ENCODE results near the gene HSD17B8.

HSD17B8 gene

DNA sequence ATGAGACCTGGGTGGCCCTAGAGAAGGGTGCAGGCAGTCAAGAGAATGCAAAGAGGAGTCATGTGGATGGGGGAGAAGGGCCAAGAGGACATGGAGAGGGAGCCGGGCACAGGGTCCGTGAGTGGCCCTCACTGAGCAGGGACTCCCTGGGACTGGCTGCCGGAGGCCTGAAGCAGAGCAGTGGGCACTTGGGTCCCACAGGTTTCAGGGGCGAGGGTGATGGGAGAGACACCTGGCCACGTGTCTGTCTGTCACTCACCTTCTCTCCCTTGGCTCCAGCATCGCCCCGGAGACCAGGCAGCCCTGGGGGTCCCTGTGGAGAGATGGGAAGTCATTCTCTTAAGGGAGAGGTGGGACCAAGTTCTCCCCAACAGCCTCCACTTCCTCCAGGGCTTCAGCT is 37.6 kb upstream of the HSD17B8 start:
- TF ChIP-seq CREB1 (IDR thresholded peaks at IDR 0.05; ENCODE audit: low read depth), result no peak
- TF ChIP-seq FOXM1 (IDR thresholded peaks at IDR 0.05; ENCODE audit: borderline replicate concordance, low read depth), result no peak

DNA sequence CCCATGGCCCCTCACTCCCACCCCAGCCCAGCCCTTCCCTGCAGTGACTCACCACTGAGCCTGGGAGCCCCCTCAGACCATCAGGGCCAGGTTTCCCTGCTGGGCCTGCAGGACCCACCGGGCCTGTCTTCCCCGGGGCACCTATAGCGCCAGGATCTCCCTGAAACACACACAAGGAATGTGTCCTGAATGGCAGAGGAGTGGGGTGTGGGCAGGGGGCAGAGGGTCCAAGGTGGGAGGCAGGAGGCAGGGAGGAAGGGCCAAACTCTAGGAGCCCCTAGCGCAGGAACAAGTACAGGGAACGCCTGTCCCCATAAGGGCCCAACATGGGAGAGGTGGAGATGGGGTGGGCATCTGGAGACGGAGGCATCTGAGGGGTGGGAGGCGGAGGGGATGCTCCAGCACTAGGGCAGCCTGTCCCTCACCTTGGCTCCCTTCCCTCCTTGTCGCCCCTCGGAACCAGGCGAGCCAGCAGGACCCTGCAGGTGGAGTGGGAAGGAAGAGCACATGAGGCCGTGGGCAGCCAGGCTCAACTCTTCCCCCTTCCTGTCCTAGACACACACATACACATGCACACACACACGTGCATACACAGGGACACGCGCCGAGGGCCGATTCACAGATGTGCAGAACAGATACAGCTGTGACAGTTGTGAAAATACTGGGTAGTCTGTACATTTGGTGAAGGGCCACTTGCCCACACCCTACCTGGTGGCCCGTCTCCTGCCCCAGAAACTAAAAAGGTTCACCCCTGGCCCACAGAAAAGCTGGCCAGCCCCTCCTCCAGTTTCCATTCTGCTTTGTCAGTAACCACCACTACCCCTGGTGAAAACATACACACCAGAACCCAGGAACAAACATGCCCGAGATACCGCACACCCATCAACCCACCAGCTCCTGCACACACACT is 36.8 kb upstream of the HSD17B8 start:
- TF ChIP-seq TEAD4 (IDR thresholded peaks at IDR 0.05) (no peak), EP300 (IDR thresholded peaks at IDR 0.05; ENCODE audit: borderline replicate concordance) (no peak), FOXM1 (IDR thresholded peaks at IDR 0.05; ENCODE audit: borderline replicate concordance, low read depth) (no peak), RAD21 (IDR thresholded peaks at IDR 0.05; ENCODE audit: low read depth) (no peak), TAF1 (IDR thresholded peaks at IDR 0.05; ENCODE audit: low read depth) (no peak), EGR1 (IDR thresholded peaks at IDR 0.05) (no peak), NFIC (IDR thresholded peaks at IDR 0.05) (no peak), ZBTB7A (IDR thresholded peaks at IDR 0.05; ENCODE audit: low read depth) (no peak), CEBPB (IDR thresholded peaks at IDR 0.05) (no peak), TCF12 (IDR thresholded peaks at IDR 0.05; ENCODE audit: low read depth) (no peak), CREB1 (IDR thresholded peaks at IDR 0.05; ENCODE audit: low read depth) (no peak), YY1 (IDR thresholded peaks at IDR 0.05; ENCODE audit: low read depth) (no peak)
- TF ChIP-seq, protein P1, sequence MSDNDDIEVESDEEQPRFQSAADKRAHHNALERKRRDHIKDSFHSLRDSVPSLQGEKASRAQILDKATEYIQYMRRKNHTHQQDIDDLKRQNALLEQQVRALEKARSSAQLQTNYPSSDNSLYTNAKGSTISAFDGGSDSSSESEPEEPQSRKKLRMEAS (IDR thresholded peaks at IDR 0.05), result no peak
- TF ChIP-seq, protein P2, sequence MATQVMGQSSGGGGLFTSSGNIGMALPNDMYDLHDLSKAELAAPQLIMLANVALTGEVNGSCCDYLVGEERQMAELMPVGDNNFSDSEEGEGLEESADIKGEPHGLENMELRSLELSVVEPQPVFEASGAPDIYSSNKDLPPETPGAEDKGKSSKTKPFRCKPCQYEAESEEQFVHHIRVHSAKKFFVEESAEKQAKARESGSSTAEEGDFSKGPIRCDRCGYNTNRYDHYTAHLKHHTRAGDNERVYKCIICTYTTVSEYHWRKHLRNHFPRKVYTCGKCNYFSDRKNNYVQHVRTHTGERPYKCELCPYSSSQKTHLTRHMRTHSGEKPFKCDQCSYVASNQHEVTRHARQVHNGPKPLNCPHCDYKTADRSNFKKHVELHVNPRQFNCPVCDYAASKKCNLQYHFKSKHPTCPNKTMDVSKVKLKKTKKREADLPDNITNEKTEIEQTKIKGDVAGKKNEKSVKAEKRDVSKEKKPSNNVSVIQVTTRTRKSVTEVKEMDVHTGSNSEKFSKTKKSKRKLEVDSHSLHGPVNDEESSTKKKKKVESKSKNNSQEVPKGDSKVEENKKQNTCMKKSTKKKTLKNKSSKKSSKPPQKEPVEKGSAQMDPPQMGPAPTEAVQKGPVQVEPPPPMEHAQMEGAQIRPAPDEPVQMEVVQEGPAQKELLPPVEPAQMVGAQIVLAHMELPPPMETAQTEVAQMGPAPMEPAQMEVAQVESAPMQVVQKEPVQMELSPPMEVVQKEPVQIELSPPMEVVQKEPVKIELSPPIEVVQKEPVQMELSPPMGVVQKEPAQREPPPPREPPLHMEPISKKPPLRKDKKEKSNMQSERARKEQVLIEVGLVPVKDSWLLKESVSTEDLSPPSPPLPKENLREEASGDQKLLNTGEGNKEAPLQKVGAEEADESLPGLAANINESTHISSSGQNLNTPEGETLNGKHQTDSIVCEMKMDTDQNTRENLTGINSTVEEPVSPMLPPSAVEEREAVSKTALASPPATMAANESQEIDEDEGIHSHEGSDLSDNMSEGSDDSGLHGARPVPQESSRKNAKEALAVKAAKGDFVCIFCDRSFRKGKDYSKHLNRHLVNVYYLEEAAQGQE (IDR thresholded peaks at IDR 0.05; ENCODE audit: low read depth), result no peak
- TF ChIP-seq, protein P3, sequence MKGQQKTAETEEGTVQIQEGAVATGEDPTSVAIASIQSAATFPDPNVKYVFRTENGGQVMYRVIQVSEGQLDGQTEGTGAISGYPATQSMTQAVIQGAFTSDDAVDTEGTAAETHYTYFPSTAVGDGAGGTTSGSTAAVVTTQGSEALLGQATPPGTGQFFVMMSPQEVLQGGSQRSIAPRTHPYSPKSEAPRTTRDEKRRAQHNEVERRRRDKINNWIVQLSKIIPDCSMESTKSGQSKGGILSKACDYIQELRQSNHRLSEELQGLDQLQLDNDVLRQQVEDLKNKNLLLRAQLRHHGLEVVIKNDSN (IDR thresholded peaks at IDR 0.05), result no peak

DNA sequence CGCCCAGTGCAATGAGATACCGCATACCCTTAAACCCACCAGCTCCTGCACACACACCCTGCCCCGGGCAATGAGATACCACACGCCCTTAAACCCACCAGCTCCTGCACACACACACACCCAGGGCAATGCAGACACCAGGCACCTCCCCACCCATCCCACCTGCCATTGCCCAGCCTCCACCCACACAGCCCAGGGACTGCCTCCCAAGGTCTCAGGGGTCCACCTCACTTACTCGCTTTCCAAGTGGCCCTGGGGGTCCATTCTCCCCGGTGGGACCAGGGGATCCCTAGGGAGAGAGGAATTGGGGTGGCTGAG is 36.2 kb upstream of the HSD17B8 start:
- TF ChIP-seq CREB1 (IDR thresholded peaks at IDR 0.05; ENCODE audit: low read depth) (no peak), ZBTB7A (IDR thresholded peaks at IDR 0.05; ENCODE audit: low read depth) (no peak), YY1 (IDR thresholded peaks at IDR 0.05; ENCODE audit: low read depth) (no peak), TCF12 (IDR thresholded peaks at IDR 0.05; ENCODE audit: low read depth) (no peak), NFIC (IDR thresholded peaks at IDR 0.05) (no peak), EP300 (IDR thresholded peaks at IDR 0.05; ENCODE audit: borderline replicate concordance) (no peak), RAD21 (IDR thresholded peaks at IDR 0.05; ENCODE audit: low read depth) (no peak), TAF1 (IDR thresholded peaks at IDR 0.05; ENCODE audit: low read depth) (no peak), TEAD4 (IDR thresholded peaks at IDR 0.05) (no peak), CEBPB (IDR thresholded peaks at IDR 0.05) (no peak), FOXM1 (IDR thresholded peaks at IDR 0.05; ENCODE audit: borderline replicate concordance, low read depth) (no peak), EGR1 (IDR thresholded peaks at IDR 0.05) (no peak)
- TF ChIP-seq, protein P1 (IDR thresholded peaks at IDR 0.05), result no peak
- TF ChIP-seq, protein P3 (IDR thresholded peaks at IDR 0.05), result no peak
- TF ChIP-seq, protein P2 (IDR thresholded peaks at IDR 0.05; ENCODE audit: low read depth), result no peak

DNA sequence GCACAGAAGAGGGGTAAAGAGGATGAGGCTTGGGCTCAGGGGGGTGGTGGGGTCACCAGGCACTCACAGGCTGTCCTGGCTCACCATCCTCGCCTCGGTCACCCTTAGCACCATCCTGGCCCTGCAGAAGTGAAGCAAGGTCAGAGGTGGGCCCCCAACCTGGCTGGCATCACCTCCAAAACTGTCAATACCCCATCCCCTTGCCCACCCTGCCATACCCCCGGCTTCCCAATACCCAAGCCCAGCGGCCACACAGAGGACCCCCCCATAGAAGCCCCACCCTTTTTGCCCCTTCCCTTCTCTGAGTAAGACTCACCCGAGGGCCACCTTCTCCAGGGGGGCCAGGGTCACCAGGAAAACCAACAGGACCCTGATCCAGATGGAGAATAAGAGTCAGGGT is 35.8 kb upstream of the HSD17B8 start:
- no peak for TF ChIP-seq EP300 (IDR thresholded peaks at IDR 0.05; ENCODE audit: borderline replicate concordance)
- no peak for TF ChIP-seq ZBTB7A (IDR thresholded peaks at IDR 0.05; ENCODE audit: low read depth)
- TF ChIP-seq, protein P1 (IDR thresholded peaks at IDR 0.05), result no peak
- TF ChIP-seq TAF1 (IDR thresholded peaks at IDR 0.05; ENCODE audit: low read depth), result no peak
- no peak for TF ChIP-seq TCF12 (IDR thresholded peaks at IDR 0.05; ENCODE audit: low read depth)
- no peak for TF ChIP-seq EGR1 (IDR thresholded peaks at IDR 0.05)
- TF ChIP-seq, protein P2 (IDR thresholded peaks at IDR 0.05; ENCODE audit: low read depth), result no peak
- no peak for TF ChIP-seq RAD21 (IDR thresholded peaks at IDR 0.05; ENCODE audit: low read depth)
- TF ChIP-seq, protein P3 (IDR thresholded peaks at IDR 0.05), result no peak
- TF ChIP-seq FOXM1 (IDR thresholded peaks at IDR 0.05; ENCODE audit: borderline replicate concordance, low read depth), result no peak
- no peak for TF ChIP-seq CREB1 (IDR thresholded peaks at IDR 0.05; ENCODE audit: low read depth)
- no peak for TF ChIP-seq NFIC (IDR thresholded peaks at IDR 0.05)
